Common myeloid progenitor, CD34-positive (primary cell): ENCODE results near the gene MPRIP.

Source experiments
- CTCF ChIA-PET: fragments of 350-600 bp; sonication (Branson Sonifier 250); formaldehyde crosslinking; loops from one replicate; lab custom pipeline; 2021; ENCODE audit warnings: antibody characterized with exemption; lab: Charles Lee
- POLR2A ChIA-PET: fragments of 350-600 bp; sonication (Branson Sonifier 250); formaldehyde crosslinking; loops from one replicate; lab custom pipeline; 2021; ENCODE audit warnings: antibody characterized with exemption; lab: Charles Lee
- DNase-seq, 3 donors: peaks; one replicate each; pipeline versions ENCODE4 v3.0.0 to v3.0.0-alpha.2; 2013
- H3K27ac ChIP-seq, 2 experiments: 1 replicate in 1 of 2; 2 replicates in 1 of 2; pipeline ENCODE4 v1.7.0; 2013; ENCODE audit warnings: inconsistent platforms in 2 of 2, low read length in 2 of 2, mild to moderate bottlenecking in 2 of 2, low read depth in 1 of 2, moderate library complexity in 1 of 2; ENCODE audit not compliant: severe bottlenecking in 2 of 2, insufficient read depth in 1 of 2, poor library complexity in 1 of 2
- H3K27me3 ChIP-seq, 5 experiments: replicated peaks in 2 of 5; 1 replicate in 3 of 5; 2 replicates in 2 of 5; pipeline versions ENCODE4 v1.6.1 to v1.7.0; 2013; ENCODE audit warnings: low read length in 4 of 5, mild to moderate bottlenecking in 2 of 5, moderate library complexity in 2 of 5, inconsistent platforms in 1 of 5; ENCODE audit not compliant: insufficient read depth in 5 of 5, control insufficient read depth in 4 of 5
- H3K36me3 ChIP-seq, 4 experiments: 1 replicate in 2 of 4; 2 replicates in 2 of 4; pipeline versions ENCODE4 v1.6.1 to v1.7.0; 2013; ENCODE audit warnings: low read length in 3 of 4, control low read depth in 1 of 4, mild to moderate bottlenecking in 1 of 4; ENCODE audit not compliant: control insufficient read depth in 4 of 4, insufficient read depth in 4 of 4
- H3K4me1 ChIP-seq, 4 experiments: 1 replicate in 3 of 4; 2 replicates in 1 of 4; pipeline versions ENCODE4 v1.6.1 to v1.7.1; 2013; ENCODE audit warnings: low read length in 3 of 4, mild to moderate bottlenecking in 3 of 4, control low read depth in 1 of 4, inconsistent platforms in 1 of 4, moderate library complexity in 1 of 4; ENCODE audit not compliant: control insufficient read depth in 4 of 4, insufficient read depth in 4 of 4; ENCODE audit errors: control extremely low read depth in 1 of 4
- H3K4me3 ChIP-seq, 7 experiments: 1 replicate in 4 of 7; 2 replicates in 3 of 7; pipeline versions ENCODE4 v1.5.1 to v1.7.0; 2013; ENCODE audit warnings: mild to moderate bottlenecking in 7 of 7, low read length in 6 of 7, moderate library complexity in 6 of 7, inconsistent platforms in 2 of 7, low read depth in 2 of 7, control low read depth in 1 of 7; ENCODE audit not compliant: insufficient read depth in 4 of 7, control insufficient read depth in 1 of 7; ENCODE audit errors: extremely low read depth in 1 of 7
- H3K9me3 ChIP-seq, 5 experiments: 1 replicate in 4 of 5; 2 replicates in 1 of 5; pipeline versions ENCODE4 v1.6.1 to v1.7.1; 2013; ENCODE audit warnings: low read length in 4 of 5, mild to moderate bottlenecking in 2 of 5, inconsistent platforms in 1 of 5, low read depth in 1 of 5, moderate library complexity in 1 of 5; ENCODE audit not compliant: control insufficient read depth in 4 of 5, insufficient read depth in 2 of 5; ENCODE audit errors: control extremely low read depth in 1 of 5
- WGBS: methylation state at CpG from one replicate; pipeline ENCODE4 v1.1.5; 2013; ENCODE audit not compliant: insufficient coverage; 5-methylcytosine and 5-hydroxymethylcytosine counted together

The MPRIP gene

DNA sequence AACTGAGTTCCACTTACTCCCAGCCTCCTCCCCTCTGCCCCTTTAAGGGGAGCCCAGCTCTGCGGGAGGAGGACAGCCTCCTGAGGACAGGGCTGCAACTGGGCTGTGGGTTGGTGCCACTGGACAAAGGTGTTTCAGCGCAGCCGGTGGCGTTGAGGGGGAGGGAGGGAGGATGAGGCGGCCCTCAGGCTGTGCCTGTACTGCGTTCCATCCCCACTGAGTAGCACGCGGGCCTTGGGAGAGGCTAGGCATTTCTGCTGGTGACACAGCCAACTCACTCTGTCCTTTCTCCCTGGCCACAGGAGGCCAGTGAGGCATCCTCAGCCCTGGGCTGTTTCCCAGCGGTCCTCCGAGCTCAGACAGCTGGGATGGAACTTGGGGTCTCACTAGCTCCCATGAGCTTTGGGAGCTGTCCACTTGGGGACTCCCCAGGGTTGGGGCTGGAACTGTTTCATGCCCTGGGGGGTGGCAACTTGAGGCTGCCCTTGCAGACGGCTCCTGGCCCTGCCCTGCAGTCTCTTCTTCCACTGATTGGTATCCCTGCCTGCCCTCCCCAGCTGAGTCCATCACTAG, 70.5 kb downstream of the MPRIP start:
- Histone ChIP-seq H3K27me3 (no peaks in the 10 kb centered on the region), H3K27ac (no peak overlapping the region), H3K4me1 (peaks cover 3 to 42% (median 17%) of the 10 kb centered on the region in 4 experiments), H3K36me3 (peaks cover 0 to 4% (median 0%) of the 10 kb centered on the region in 4 experiments), H3K9me3 (no peaks in the 10 kb centered on the region), H3K4me3 (no peak overlapping the region)
- DNase-seq: no peak
- POLR2A ChIA-PET: no interaction called here
- CTCF ChIA-PET: interaction anchor here (0.7 to 6.0 kb wide), 2 partner anchors 9 to 13 kb away, joined by 4 to 28 read pairs; no protein-coding TSS in a partner anchor
- whole genome bisulfite sequencing: 99% methylated on average over 5 of the region's 11 CpGs

DNA sequence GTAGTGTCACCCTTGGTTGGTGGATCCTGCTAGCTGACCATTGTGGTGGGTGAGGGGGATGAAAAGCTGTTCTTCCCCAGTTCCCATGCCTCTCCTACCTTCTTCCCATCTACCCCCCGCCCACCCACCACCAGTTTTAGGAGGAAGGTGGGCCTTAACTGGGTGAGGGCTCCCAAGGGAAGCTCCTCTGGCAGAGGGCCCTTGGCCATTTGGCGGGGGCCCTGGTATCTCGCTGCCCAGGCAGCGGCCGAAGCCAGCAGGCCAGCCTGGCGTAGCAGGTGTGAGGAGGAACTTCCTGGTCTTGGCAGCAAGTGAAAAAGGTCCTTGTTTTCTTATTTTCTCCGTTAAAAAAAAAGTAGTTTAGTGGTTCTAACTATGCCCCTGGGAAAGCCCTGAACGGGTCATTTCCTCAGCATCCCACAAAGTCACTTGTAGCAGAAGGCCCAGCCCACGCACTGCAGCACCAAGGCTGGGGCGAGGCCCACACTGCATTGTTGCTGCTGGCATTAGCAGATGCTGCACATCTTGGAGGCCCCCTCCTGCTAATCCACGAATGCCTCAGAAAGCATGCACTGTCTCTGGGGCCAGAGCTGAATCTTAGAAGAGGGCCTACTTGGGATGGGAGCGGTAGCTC, 72.5 kb downstream of the MPRIP start:
- Histone ChIP-seq H3K9me3 (no peaks in the 10 kb centered on the region), H3K4me3 (no peak overlapping the region), H3K27ac (no peak overlapping the region), H3K4me1 (peaks cover 3 to 43% (median 28%) of the 10 kb centered on the region in 4 experiments), H3K27me3 (no peaks in the 10 kb centered on the region), H3K36me3 (no peaks in the 10 kb centered on the region)
- WGBS: 64% methylated on average over 7 of the region's 12 CpGs
- peak in 2 of 3 donors; percentile 19 to 34 for DNase-seq
- ChIA-PET POLR2A (no interaction called here), CTCF (no interaction called here)

DNA sequence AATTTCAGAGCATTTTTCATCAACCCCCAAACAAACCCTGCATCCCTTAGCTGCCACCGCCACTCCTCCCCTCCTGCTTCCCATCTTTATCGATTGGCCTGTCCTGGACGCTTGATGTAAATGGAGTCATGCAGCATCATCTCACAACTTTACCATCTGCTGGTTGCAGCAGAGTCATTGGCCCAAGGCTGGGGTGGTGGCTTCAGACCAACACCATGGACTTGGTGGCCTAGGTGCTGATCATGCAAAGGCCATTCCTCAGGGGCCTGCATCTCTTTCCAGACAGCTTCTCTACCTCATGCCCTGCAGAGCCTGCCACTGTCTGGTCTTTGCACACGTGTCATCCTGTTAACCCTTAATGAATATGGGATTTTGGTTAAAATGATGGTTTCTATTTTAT, 73.4 kb downstream of the MPRIP start:
- ChIA-PET POLR2A (no interaction called here), CTCF (no interaction called here)
- H3K4me1 ChIP-seq: peaks cover 3 to 36% (median 23%) of the 10 kb centered on the region in 4 experiments
- H3K27ac ChIP-seq: no peak overlapping the region
- 100% methylated on average over 3 of the region's 4 CpGs for WGBS
- no peaks in the 10 kb centered on the region for H3K27me3 ChIP-seq
- no peaks in the 10 kb centered on the region for H3K36me3 ChIP-seq
- no peaks in the 10 kb centered on the region for H3K9me3 ChIP-seq
- DNase-seq: no peak
- no peak overlapping the region for H3K4me3 ChIP-seq

DNA sequence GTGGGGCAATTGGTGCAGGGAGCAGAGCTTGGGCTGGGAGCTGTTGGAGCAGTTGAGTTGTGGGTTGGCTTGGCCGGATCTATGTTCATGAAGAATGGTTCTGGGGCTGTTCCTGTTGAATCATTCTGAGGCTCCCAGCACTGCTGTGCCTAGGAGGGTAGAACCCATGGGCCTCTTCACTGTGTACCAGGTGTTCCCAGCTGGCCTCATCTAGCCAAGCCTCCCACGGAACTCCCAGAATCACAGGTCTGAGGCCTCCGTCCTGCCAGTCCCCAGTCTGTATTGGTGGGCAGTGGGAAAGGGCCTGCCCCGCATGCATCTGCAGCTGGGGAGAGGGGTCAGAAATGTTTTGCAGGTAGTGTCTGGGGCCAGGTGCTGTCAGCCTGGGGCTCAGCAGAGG, 74.1 kb downstream of the MPRIP start:
- H3K9me3 ChIP-seq: no peaks in the 10 kb centered on the region
- no peaks in the 10 kb centered on the region for H3K36me3 ChIP-seq
- 97% methylated on average over 4 of the region's 4 CpGs for WGBS
- peaks cover 3 to 36% (median 23%) of the 10 kb centered on the region in 4 experiments for H3K4me1 ChIP-seq
- no peak overlapping the region for H3K4me3 ChIP-seq
- ChIA-PET POLR2A (no interaction called here), CTCF (no interaction called here)
- no peak overlapping the region for H3K27ac ChIP-seq
- no peak for DNase-seq
- H3K27me3 ChIP-seq: no peaks in the 10 kb centered on the region

DNA sequence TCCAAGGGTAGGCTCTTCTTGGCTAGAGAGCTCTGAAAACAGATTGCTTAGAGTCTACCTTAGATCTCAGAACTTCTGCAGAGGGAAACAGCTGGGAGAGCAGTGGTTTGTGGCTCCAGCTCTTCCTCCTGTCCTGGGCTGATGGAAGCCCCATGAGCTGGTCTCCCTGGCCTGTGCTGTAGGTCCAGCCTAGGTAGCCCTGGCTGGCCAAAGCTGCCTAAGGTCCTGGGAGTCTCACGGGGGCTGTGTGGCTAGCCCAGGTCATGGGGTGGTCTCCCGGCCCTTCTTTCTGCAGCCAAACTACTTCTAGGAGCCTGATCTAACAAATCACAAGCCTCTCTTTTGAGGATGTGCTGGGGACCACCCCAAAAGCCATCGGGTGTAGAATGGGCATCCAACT, 75.7 kb downstream of the MPRIP start:
- Histone ChIP-seq H3K4me1 (peaks cover 3 to 36% (median 23%) of the 10 kb centered on the region in 4 experiments), H3K36me3 (no peaks in the 10 kb centered on the region), H3K9me3 (no peaks in the 10 kb centered on the region), H3K4me3 (no peak overlapping the region), H3K27me3 (no peaks in the 10 kb centered on the region), H3K27ac (no peak overlapping the region)
- WGBS: 100% methylated on average over 3 of the region's 3 CpGs
- ChIA-PET CTCF (interaction anchor here (1.2 kb wide), 1 partner anchor 16 kb away, joined by 3 read pairs; no protein-coding TSS in a partner anchor), POLR2A (no interaction called here)
- DNase-seq: no peak

DNA sequence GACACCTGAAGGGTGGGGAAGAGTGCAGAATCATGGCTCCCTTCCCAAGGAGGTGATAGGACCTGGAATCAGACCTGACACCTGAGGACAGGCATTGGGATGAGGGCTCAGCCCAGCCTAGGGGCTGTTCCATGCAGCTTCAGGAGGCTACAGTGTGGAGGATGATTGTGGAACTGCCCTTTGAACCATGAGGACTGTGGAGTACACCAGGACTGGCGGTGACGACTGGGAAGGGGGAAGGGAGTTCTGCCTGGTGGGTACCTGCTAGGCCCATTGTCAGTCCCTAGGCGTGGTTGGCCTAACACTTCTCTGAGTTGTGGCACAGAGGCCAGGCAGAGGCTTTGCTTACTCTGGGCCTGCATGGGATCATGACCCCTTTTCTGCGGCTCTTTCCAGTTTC, 76.1 kb downstream of the MPRIP start:
- ChIA-PET CTCF (interaction anchor here (1.2 kb wide), 2 partner anchors 10 to 16 kb away, joined by 3 read pairs; no protein-coding TSS in a partner anchor), POLR2A (no interaction called here)
- DNase-seq: no peak
- 94% methylated on average over 4 of the region's 4 CpGs for WGBS
- no peaks in the 10 kb centered on the region for H3K27me3 ChIP-seq
- H3K4me1 ChIP-seq: peaks cover 3 to 36% (median 23%) of the 10 kb centered on the region in 4 experiments
- no peak overlapping the region for H3K4me3 ChIP-seq
- no peaks in the 10 kb centered on the region for H3K9me3 ChIP-seq
- no peaks in the 10 kb centered on the region for H3K36me3 ChIP-seq
- H3K27ac ChIP-seq: no peak overlapping the region

DNA sequence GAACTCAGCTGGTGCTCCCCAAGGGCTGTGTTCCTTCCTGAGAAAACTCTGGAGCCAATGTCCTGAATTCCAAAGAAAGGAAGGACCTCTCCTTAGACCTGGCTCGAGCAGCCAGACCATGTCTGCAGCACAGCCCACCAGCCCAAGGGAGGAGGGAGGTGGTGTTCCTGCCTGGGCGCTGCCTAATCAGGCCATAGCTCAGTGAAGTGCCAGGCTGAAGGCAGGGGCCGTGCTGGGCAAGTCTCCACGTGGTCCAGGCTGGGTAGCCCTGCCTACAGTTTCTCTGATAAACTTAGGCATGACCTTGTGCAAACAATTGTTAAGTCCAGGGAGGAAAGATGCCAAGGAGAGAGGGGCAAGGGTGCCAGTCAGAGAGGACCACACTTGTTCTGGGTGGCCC, 76.8 kb downstream of the MPRIP start:
- POLR2A ChIA-PET: no interaction called here
- Histone ChIP-seq H3K4me1 (peaks cover 3 to 36% (median 23%) of the 10 kb centered on the region in 4 experiments), H3K36me3 (no peaks in the 10 kb centered on the region), H3K9me3 (no peaks in the 10 kb centered on the region), H3K27ac (no peak overlapping the region), H3K27me3 (no peaks in the 10 kb centered on the region), H3K4me3 (no peak overlapping the region)
- 45% methylated on average over 4 of the region's 4 CpGs for WGBS
- CTCF ChIA-PET: interaction anchor here (1.2 kb wide), 1 partner anchor 9 kb away, joined by 3 read pairs; no protein-coding TSS in a partner anchor
- no peak for DNase-seq
